Dendritic cell treated with granulocyte-macrophage colony-stimulating factor and Interleukin-4, amounts not matched to agents 40 ng/mL and 50 ng/mL, for 4 days (primary cell): ENCODE data around the gene CDK17.

Source experiments
- H3K27ac Mint-ChIP-seq: one replicate; pipeline ENCODE4 v1.8.0; 2022; ENCODE audit warnings: mild to moderate bottlenecking, mixed read lengths
- H3K27me3 Mint-ChIP-seq: one replicate; pipeline ENCODE4 v1.8.0; 2022; ENCODE audit warnings: mild to moderate bottlenecking, mixed read lengths
- H3K36me3 Mint-ChIP-seq: one replicate; pipeline ENCODE4 v1.8.0; 2022; ENCODE audit warnings: low read depth, mixed read lengths
- H3K4me1 Mint-ChIP-seq: one replicate; pipeline ENCODE4 v1.8.0; 2022; ENCODE audit warnings: low read depth, mixed read lengths
- H3K4me3 Mint-ChIP-seq: one replicate; pipeline ENCODE4 v1.8.0; 2022; ENCODE audit warnings: mild to moderate bottlenecking, moderate library complexity, mixed read lengths
- H3K9me3 Mint-ChIP-seq: one replicate; pipeline ENCODE4 v1.8.0; 2022; ENCODE audit warnings: mixed read lengths
- intact Hi-C: fragments of 100-400 bp; cut with micrococcal nuclease; formaldehyde crosslinking; loops from one replicate; pipeline ENCODE4 v1.15.0; 2022

Gene CDK17

GRCh38 chr12:96246926-96247505 lies 153.2 kb downstream of the CDK17 start:
- Mint-ChIP-seq H3K27ac (peak overlapping the region; percentile 13), H3K27me3 (no peaks in the 10 kb centered on the region), H3K4me1 (peaks cover 43% of the 10 kb centered on the region), H3K4me3 (no peak overlapping the region), H3K36me3 (peaks cover 67% of the 10 kb centered on the region), H3K9me3 (no peaks in the 10 kb centered on the region)
- intact Hi-C loops: no loop called here

GRCh38 chr12:96244826-96245225 lies 155.4 kb downstream of the CDK17 start:
- Mint-ChIP-seq H3K27me3 (no peaks in the 10 kb centered on the region), H3K27ac (no peak overlapping the region), H3K36me3 (peaks cover 54% of the 10 kb centered on the region), H3K4me3 (no peak overlapping the region), H3K9me3 (no peaks in the 10 kb centered on the region), H3K4me1 (peaks cover 41% of the 10 kb centered on the region)
- intact Hi-C loops: no loop called here

- Mint-ChIP-seq H3K4me1 (peaks cover 42% of the 10 kb centered on the region), H3K36me3 (peaks cover 38% of the 10 kb centered on the region), H3K27ac (peak overlapping the region; percentile 58), H3K4me3 (no peak overlapping the region), H3K9me3 (no peaks in the 10 kb centered on the region), H3K27me3 (no peaks in the 10 kb centered on the region)
- intact Hi-C loops: no loop called here
These were observed 157.6 kb downstream of the CDK17 start for GRCh38 chr12:96242597-96242996.

GRCh38 chr12:96241846-96242256 lies 158.4 kb downstream of the CDK17 start:
- Mint-ChIP-seq H3K4me1 (peaks cover 46% of the 10 kb centered on the region), H3K27me3 (no peaks in the 10 kb centered on the region), H3K4me3 (no peak overlapping the region), H3K27ac (peak overlapping the region; percentile 58), H3K36me3 (peaks cover 31% of the 10 kb centered on the region), H3K9me3 (no peaks in the 10 kb centered on the region)
- intact Hi-C loops: no loop called here

- Mint-ChIP-seq H3K4me1 (peaks cover 50% of the 10 kb centered on the region), H3K27ac (peak overlapping the region; percentile 58), H3K9me3 (no peaks in the 10 kb centered on the region), H3K4me3 (no peak overlapping the region), H3K36me3 (peaks cover 31% of the 10 kb centered on the region), H3K27me3 (no peaks in the 10 kb centered on the region)
- intact Hi-C loops: no loop called here
These were observed 158.8 kb downstream of the CDK17 start for GRCh38 chr12:96241431-96241830.

GRCh38 chr12:96240656-96241055 lies 159.6 kb downstream of the CDK17 start:
- no peak overlapping the region for H3K27ac Mint-ChIP-seq
- no peaks in the 10 kb centered on the region for H3K27me3 Mint-ChIP-seq
- no peaks in the 10 kb centered on the region for H3K9me3 Mint-ChIP-seq
- peaks cover 35% of the 10 kb centered on the region for H3K36me3 Mint-ChIP-seq
- intact Hi-C loops: no loop called here
- peaks cover 56% of the 10 kb centered on the region for H3K4me1 Mint-ChIP-seq
- no peak overlapping the region for H3K4me3 Mint-ChIP-seq

- H3K9me3 Mint-ChIP-seq: no peaks in the 10 kb centered on the region
- intact Hi-C loops: no loop called here
- peaks cover 61% of the 10 kb centered on the region for H3K4me1 Mint-ChIP-seq
- H3K36me3 Mint-ChIP-seq: peaks cover 42% of the 10 kb centered on the region
- peak overlapping the region; percentile 11 for H3K27ac Mint-ChIP-seq
- no peaks in the 10 kb centered on the region for H3K27me3 Mint-ChIP-seq
- no peak overlapping the region for H3K4me3 Mint-ChIP-seq
These were observed 160.3 kb downstream of the CDK17 start for GRCh38 chr12:96239711-96240635.

GRCh38 chr12:96238336-96239047 lies 161.7 kb downstream of the CDK17 start:
- H3K4me3 Mint-ChIP-seq: no peak overlapping the region

GRCh38 chr12:96237465-96238077 lies 162.7 kb downstream of the CDK17 start:
- Mint-ChIP-seq H3K9me3 (no peaks in the 10 kb centered on the region), H3K4me1 (peaks cover 54% of the 10 kb centered on the region), H3K27ac (peak overlapping the region; percentile 26), H3K36me3 (peaks cover 42% of the 10 kb centered on the region), H3K4me3 (no peak overlapping the region), H3K27me3 (no peaks in the 10 kb centered on the region)
- intact Hi-C loops: no loop called here

More at GRCh38 chr12:96238336-96239047, 161.7 kb downstream of the CDK17 start:
- H3K4me1 Mint-ChIP-seq: peaks cover 61% of the 10 kb centered on the region
- H3K36me3 Mint-ChIP-seq: peaks cover 51% of the 10 kb centered on the region
- no peaks in the 10 kb centered on the region for H3K9me3 Mint-ChIP-seq
- no peaks in the 10 kb centered on the region for H3K27me3 Mint-ChIP-seq
- H3K27ac Mint-ChIP-seq: no peak overlapping the region
- intact Hi-C loops: no loop called here

- no peak overlapping the region for H3K27ac Mint-ChIP-seq
These were observed 163.2 kb downstream of the CDK17 start for GRCh38 chr12:96237035-96237434.

GRCh38 chr12:96236221-96236822 lies 163.9 kb downstream of the CDK17 start:
- no peaks in the 10 kb centered on the region for H3K9me3 Mint-ChIP-seq
- intact Hi-C loops: no loop called here
- H3K27ac Mint-ChIP-seq: no peak overlapping the region
- peaks cover 41% of the 10 kb centered on the region for H3K4me1 Mint-ChIP-seq
- peaks cover 48% of the 10 kb centered on the region for H3K36me3 Mint-ChIP-seq
- H3K4me3 Mint-ChIP-seq: no peak overlapping the region
- no peaks in the 10 kb centered on the region for H3K27me3 Mint-ChIP-seq

More at GRCh38 chr12:96237035-96237434, 163.2 kb downstream of the CDK17 start:
- H3K4me3 Mint-ChIP-seq: no peak overlapping the region
- peaks cover 48% of the 10 kb centered on the region for H3K4me1 Mint-ChIP-seq
- H3K36me3 Mint-ChIP-seq: peaks cover 41% of the 10 kb centered on the region
- no peaks in the 10 kb centered on the region for H3K27me3 Mint-ChIP-seq
- intact Hi-C loops: no loop called here
- H3K9me3 Mint-ChIP-seq: no peaks in the 10 kb centered on the region

GRCh38 chr12:96235484-96235826 lies 164.8 kb downstream of the CDK17 start:
- H3K4me1 Mint-ChIP-seq: peaks cover 35% of the 10 kb centered on the region
- peaks cover 53% of the 10 kb centered on the region for H3K36me3 Mint-ChIP-seq
- no peak overlapping the region for H3K27ac Mint-ChIP-seq
- H3K9me3 Mint-ChIP-seq: no peaks in the 10 kb centered on the region
- H3K4me3 Mint-ChIP-seq: no peak overlapping the region
- H3K27me3 Mint-ChIP-seq: no peaks in the 10 kb centered on the region
- intact Hi-C loops: no loop called here

- H3K4me1 Mint-ChIP-seq: peaks cover 34% of the 10 kb centered on the region
- intact Hi-C loops: no loop called here
- H3K36me3 Mint-ChIP-seq: peaks cover 54% of the 10 kb centered on the region
- no peak overlapping the region for H3K4me3 Mint-ChIP-seq
- no peaks in the 10 kb centered on the region for H3K9me3 Mint-ChIP-seq
- H3K27me3 Mint-ChIP-seq: no peaks in the 10 kb centered on the region
- H3K27ac Mint-ChIP-seq: no peak overlapping the region
These were observed 165.4 kb downstream of the CDK17 start for GRCh38 chr12:96234591-96235483.
